Neutrophil (primary cell): Measurements from ENCODE around the gene ARL6IP1.

ENCODE experiments used
- H3K27ac ChIP-seq: fragments of 200-600 bp; sonication (generic); 2 replicates; pipeline ENCODE4 v1.5.1; 2016; ENCODE audit warnings: mild to moderate bottlenecking, moderate library complexity
- H3K27me3 ChIP-seq: fragments of 200-600 bp; sonication (generic); 2 replicates; pipeline ENCODE4 v1.6.0; 2016; ENCODE audit warnings: mild to moderate bottlenecking
- H3K36me3 ChIP-seq: fragments of 200-600 bp; sonication (generic); 2 replicates; pipeline ENCODE4 v1.5.1; 2017
- H3K4me1 ChIP-seq, 2 experiments: fragments of 200-600 bp in 1 of 2; sonication (generic) in 1 of 2; 1 replicate in 1 of 2; 2 replicates in 1 of 2; pipeline versions ENCODE4 v1.5.1 to v1.6.1; 2013 to 2016; ENCODE audit warnings: low read depth in 1 of 2, low read length in 1 of 2, mild to moderate bottlenecking in 1 of 2, moderate library complexity in 1 of 2; ENCODE audit not compliant: control insufficient read depth in 1 of 2, insufficient read depth in 1 of 2
- H3K4me3 ChIP-seq, 2 experiments: fragments of 200-600 bp in 1 of 2; sonication (generic) in 1 of 2; 1 replicate in 1 of 2; 2 replicates in 1 of 2; pipeline ENCODE4 v1.5.1; 2013 to 2016; ENCODE audit warnings: low read depth in 1 of 2, low read length in 1 of 2, mild to moderate bottlenecking in 1 of 2, moderate library complexity in 1 of 2
- H3K9me3 ChIP-seq: fragments of 200-600 bp; sonication (generic); 2 replicates; pipeline ENCODE4 v1.5.1; 2016
- TF ChIP-seq, protein P1 (sequence below): fragments of 200-600 bp; sonication (generic); IDR thresholded peaks from 2 replicates; pipeline ENCODE4 v1.5.1; 2016; ENCODE audit warnings: antibody characterized with exemption

ARL6IP1 gene

GRCh38 chr16:18836702-18837101, 35.4 kb upstream of the ARL6IP1 start:
- Histone ChIP-seq H3K36me3 (peaks cover 93% of the 10 kb centered on the region), H3K9me3 (peaks cover 4% of the 10 kb centered on the region)

GRCh38 chr16:18834864-18835263, 33.5 kb upstream of the ARL6IP1 start:
- peak overlapping the region; percentile 60 for H3K27ac ChIP-seq

More at GRCh38 chr16:18836702-18837101, 35.4 kb upstream of the ARL6IP1 start:
- Histone ChIP-seq H3K4me3 (no peak overlapping the region), H3K27me3 (no peaks in the 10 kb centered on the region), H3K4me1 (peaks cover 19 to 27% of the 10 kb centered on the region in 2 experiments), H3K27ac (no peak overlapping the region)
- TF ChIP-seq, protein P1, sequence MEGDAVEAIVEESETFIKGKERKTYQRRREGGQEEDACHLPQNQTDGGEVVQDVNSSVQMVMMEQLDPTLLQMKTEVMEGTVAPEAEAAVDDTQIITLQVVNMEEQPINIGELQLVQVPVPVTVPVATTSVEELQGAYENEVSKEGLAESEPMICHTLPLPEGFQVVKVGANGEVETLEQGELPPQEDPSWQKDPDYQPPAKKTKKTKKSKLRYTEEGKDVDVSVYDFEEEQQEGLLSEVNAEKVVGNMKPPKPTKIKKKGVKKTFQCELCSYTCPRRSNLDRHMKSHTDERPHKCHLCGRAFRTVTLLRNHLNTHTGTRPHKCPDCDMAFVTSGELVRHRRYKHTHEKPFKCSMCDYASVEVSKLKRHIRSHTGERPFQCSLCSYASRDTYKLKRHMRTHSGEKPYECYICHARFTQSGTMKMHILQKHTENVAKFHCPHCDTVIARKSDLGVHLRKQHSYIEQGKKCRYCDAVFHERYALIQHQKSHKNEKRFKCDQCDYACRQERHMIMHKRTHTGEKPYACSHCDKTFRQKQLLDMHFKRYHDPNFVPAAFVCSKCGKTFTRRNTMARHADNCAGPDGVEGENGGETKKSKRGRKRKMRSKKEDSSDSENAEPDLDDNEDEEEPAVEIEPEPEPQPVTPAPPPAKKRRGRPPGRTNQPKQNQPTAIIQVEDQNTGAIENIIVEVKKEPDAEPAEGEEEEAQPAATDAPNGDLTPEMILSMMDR, result no peak

DNA sequence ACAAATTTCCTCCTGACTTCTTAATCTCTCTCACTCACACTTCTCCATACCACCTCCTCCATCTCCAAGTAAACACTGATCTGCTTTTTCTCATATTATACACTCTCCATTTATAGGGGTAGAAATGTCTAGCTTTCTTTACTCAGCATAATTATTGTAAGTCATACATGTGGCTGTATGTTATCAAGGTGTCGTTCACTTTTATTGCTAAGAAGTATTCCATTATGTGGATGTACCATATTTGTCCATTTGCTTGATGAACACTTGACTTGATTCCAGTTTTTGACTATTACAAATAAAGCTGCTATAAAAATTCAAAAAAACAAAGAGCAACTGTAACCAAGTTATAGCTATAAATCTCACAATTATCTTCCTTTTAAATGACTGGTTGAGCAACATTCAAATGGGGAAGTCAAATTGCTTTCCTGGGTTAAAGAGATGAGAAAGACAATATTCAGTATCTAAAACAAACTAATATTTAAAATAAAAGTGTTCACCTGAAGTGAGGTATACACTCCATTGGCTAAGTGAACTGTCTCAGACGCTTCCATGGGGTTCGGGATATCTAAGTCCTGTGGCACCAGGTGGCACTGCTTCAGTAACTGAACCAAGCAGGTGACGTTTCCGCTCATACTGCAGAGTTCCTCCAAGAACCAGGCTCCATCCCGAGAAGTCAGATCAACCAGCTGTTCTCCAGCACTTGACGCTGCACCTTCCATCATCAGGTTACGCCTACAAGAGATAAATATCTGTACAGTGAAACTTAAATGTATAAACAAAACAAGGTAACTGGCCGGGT, 32.6 kb upstream of the ARL6IP1 start:
- peaks cover 4% of the 10 kb centered on the region for H3K9me3 ChIP-seq
- peaks cover 97% of the 10 kb centered on the region for H3K36me3 ChIP-seq
- no peaks in the 10 kb centered on the region for H3K27me3 ChIP-seq
- TF ChIP-seq, protein P1, result no peak
- H3K4me1 ChIP-seq, result peaks cover 16 to 26% of the 10 kb centered on the region in 2 experiments
- no peak overlapping the region for H3K4me3 ChIP-seq
- H3K27ac ChIP-seq, result peak overlapping the region; percentile 60

More at GRCh38 chr16:18834864-18835263, 33.5 kb upstream of the ARL6IP1 start:
- Histone ChIP-seq H3K4me1 (peaks cover 16 to 27% of the 10 kb centered on the region in 2 experiments), H3K4me3 (no peak overlapping the region), H3K36me3 (peaks cover 96% of the 10 kb centered on the region), H3K9me3 (peaks cover 4% of the 10 kb centered on the region), H3K27me3 (no peaks in the 10 kb centered on the region)
- TF ChIP-seq, protein P1, result no peak

GRCh38 chr16:18832613-18833012, 31.3 kb upstream of the ARL6IP1 start:
- Histone ChIP-seq H3K27me3 (no peaks in the 10 kb centered on the region), H3K36me3 (peaks cover 98% of the 10 kb centered on the region), H3K9me3 (peaks cover 4% of the 10 kb centered on the region), H3K27ac (no peak overlapping the region), H3K4me3 (no peak overlapping the region), H3K4me1 (peaks cover 12 to 16% of the 10 kb centered on the region in 2 experiments)
- TF ChIP-seq, protein P1, result no peak

DNA sequence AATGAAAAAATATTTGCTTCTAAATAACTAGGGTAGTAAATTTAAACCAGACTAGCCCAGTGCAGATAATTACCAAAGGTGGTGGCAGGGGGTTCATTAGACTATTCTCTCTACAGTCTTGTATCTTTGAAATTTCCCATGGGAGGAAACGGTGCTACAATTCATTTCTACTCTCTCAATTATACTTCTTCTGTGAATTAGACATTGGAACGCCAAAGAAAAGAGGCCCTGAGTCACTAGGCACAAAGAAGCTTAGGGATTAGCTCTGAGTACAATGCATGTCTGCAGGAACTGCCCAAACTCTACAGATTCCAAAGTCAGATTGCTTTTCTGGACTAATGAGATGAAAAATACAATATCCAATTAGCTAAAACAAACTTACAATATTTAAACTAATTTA, 30.7 kb upstream of the ARL6IP1 start:
- Histone ChIP-seq H3K4me3 (no peak overlapping the region), H3K27ac (no peak overlapping the region), H3K4me1 (peaks cover 12 to 16% of the 10 kb centered on the region in 2 experiments), H3K36me3 (peaks cover 94% of the 10 kb centered on the region), H3K27me3 (no peaks in the 10 kb centered on the region), H3K9me3 (peaks cover 4% of the 10 kb centered on the region)
- TF ChIP-seq, protein P1, result no peak
